NCI-H82 (cell line): ENCODE measurements around the gene SHROOM3.
"Not testable (repeated sequence)": the region's sequence is repeated elsewhere in the genome, so short reads cannot be mapped to it uniquely, and the experiment has no call there.

Source experiments
- DNase-seq: peaks from one replicate; lab custom pipeline; 2025; lab: John Stamatoyannopoulos, UW

Gene SHROOM3

DNA sequence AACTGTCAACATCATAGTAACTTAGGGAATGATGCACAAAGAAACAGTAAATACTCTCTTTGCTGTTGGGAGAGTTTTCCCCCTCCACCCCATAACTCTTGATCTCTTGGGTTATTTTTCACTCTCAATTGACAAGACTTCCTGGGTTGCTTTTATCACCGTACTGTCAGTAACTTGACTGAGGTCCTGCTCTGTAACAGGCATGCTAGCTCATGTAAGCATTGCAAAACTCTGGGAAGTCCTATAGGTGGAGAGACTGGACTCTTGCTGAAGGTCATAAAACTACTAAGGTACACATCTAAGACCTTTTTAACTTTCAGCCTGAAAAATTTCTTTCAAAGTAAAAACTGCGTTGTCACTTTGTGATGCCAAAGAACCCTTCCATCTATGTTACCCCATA, 10.9 kb downstream of the SHROOM3 start:
- DNase-seq, result no peak

DNA sequence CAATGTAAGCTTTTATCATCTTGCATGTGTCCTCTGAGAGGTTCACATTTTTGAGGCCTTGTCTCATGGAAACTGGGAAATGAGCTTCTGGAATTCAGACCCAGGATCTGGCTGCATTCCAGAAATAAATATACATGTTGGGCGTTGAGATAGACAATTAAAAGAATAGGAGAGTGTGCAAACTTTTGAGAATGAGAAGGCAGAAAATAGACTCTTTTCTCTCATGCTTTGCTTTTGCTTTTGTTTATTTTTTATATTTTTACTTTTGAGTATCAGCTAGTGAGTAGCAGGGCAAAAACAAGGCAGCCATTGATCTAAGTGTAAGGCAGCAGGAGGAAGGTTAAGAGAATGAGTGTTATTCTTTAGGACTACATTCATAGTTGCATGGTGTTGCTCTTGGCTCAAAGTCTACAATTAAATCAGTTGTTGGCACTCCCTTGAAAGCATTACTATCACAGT, 12.4 kb downstream of the SHROOM3 start:
- DNase-seq, result no peak

DNA sequence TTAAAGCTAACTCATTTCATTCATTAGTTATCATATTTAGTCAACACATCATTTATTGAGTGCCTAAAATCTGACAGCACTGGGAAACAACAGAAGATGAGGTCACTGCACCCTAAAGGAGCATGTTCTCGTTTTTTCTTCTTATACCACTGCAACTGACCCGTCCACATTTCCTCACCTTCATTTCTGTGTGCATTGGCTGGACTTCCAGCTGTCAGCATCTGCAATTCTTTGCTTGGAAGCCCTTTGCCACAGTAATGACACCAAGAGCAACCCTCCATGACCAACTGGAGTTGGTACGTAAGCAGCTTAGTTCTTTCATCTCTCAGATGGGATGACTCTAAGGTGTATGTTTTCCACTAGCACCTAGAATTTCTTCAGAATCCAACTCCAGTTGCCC, 13.2 kb downstream of the SHROOM3 start:
- no peak for DNase-seq

DNA sequence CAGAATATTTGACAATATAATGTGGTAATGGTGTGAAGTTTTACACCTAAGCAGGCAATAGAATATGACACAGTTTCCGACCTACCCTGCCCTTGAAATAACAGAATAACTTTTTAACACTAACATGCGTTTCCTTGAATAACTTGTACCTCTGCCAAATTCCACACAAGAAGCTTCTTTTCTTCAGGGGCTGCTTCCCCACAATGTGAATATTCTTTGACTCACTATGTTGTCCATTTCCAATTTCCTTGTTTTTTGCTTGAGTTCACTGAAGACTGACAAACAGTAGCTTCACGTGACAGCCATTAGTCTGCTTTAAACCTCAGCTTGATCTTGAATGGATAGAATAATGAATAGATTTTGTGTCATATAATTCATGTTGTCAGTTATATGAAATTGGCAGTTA, 14.3 kb downstream of the SHROOM3 start:
- DNase-seq, result no peak

DNA sequence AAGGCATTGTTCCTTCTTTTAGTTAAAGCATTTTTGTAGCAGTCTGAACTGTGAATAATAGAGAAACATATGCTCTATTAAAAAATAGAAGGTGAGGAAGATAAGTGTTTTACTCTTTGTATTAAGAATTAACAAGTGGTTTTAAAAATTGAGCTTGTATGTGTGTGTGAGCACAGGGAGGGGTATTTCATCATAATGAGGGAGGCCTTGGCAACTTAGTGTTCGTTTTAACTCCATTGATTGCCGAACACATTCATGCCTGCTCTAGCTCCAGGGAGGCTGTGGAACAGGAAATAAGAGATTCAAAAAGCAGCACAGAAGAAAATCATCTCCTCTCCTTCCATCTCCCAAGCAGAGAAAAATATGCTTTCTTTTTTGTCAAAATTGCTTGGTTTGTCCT, 14.8 kb downstream of the SHROOM3 start:
- no peak for DNase-seq

DNA sequence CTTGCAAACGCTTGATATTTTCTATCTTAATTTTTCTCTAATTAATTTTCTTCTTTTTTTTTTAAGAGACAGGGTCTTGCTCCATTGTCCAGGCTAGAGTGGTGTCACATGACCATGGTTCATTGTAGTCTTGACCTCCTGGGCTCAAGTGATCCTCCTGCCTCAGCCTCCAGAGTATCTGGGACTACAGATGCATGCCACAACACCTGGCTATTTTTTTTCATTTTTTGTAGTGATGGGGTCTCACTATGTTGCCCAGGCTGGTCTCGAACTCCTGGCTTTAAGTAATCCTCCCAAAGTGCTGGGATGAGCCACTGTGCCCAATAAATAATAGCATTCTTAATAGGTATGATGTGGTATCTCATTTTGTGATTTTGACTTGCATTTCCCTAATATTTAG, 18.2 kb downstream of the SHROOM3 start:
- no peak for DNase-seq

DNA sequence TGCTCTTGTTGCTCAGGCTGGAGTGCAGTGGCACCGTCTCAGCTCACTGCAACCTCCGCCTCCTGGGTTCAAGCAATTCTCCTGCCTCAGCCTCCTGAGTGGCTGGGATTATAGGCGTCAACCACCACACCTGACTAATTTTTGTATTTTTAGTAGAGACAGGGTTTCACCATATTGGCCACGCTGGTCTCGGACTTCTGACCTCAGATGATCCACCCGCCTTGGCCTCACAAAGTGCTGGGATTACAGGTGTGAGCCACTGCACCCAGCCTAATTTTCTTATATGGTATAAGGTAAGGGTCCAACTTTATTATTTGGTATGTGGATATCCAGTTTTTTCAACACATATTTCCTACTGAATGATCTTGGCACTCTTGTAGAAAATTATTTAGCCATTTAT, 19.0 kb downstream of the SHROOM3 start:
- DNase-seq, result not testable (repeated sequence)

DNA sequence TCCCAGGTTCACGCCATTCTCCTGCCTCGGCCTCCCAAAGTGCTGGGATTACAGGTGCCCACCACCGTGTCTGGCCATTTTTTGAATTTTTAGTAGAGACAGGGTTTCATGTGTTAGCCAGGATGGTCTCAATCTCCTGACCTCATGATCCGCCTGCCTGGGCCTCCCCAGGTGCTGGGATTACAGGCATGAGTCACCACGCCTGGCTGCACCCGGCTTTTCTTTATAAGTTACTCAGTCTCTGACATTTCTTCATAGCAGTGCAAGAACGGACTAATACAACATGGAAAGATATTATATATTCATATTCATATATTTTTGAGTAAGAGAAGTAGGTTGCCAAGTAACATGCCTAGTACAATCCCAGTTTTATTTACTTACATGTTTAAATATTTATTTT, 22.9 kb downstream of the SHROOM3 start:
- no peak for DNase-seq

DNA sequence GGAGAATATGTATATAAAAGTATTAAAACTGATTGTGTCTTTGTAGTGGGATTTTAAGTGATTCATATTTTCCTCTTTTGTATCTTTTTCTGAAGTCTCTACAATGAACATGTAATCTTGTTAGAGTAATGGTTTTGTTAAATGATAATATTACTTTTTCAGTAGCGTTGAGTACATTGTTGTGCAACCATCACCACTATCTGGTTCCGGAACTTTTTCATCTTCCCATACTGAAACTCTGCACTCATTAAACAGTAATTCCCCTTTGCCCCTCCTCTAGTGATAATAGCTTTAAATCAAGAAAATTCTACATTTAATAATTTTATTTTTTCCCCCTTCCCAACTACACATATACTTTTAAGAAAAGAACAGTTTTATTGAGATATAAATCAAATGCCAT, 23.3 kb downstream of the SHROOM3 start:
- DNase-seq, result no peak

DNA sequence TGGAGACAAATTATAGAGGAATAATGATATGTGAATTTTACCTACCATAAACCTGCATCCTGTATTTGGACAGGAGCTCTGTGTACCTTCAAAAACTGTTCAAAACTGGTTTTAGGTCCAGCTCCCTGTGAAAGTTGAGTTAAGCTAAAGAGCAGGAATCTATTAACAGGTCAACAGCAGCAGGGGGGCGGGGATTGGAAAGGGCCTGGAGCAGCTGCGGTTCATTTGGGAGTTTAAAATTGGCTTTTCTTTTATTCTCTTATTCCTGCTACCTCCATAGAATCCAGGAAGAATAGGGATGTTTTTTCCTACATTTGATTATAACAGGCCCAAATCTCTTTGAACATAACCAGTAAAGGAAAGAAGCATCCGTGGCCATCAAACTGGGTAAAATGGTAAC, 23.8 kb downstream of the SHROOM3 start:
- peak; percentile 3 for DNase-seq

DNA sequence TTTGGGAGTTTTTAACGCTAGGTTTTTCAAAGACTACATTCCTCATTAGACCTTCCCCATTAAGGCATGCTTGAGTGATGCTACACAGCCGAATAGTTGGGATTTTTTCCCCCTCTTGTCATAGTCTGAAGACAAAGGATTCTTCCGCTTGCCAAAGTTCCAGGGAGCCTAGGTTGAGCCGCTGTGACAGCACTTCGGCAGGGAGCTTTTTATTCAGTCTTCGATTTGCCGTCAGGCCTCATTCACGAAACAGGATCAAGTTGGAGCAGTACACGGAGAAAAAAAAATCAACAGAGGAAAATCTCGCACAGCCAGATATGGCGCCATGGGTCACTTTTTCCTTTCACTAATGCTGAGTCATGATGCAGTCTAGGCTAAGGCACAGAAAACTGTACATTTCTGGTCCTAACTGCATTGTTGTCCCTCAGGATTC, 24.3 kb downstream of the SHROOM3 start:
- DNase-seq, result no peak

DNA sequence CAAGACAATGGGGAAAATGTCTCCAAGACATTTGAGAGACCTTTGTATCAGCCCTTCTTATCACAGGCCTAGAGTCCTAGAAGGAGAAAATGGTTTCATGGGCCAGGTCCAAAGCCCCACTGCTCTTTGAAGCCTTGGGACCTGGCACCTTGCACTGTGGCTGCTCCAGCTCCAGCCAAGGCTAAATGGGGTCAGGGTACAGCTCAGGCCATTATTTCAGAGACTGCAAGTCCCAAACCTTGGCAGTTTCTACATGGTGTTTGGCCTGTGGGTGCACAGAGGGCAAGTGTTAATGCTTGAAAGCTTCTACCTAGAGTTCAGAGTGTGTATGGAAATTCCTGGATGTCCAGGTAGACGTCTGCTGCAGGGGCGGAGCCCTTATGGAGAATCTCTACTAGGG, 28.5 kb downstream of the SHROOM3 start:
- DNase-seq, result no peak

DNA sequence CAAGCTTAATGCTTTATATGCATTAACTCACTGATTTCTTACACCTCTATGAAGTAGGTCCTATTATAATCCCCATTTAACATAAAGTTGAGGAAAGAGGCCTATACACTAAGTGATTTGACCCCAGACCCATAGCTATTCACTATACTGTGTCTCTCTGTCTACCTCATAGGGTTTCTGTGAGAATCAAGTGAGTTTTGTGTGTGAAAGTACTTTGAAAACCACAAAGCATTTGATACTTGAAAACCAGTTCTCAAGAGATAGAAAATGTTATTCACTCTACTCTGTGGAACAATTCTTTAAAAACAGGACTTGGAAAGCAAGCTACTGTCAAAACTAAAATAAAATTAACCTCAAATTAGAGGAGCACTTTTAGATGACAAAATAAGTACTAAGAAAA, 35.0 kb downstream of the SHROOM3 start:
- no peak for DNase-seq

DNA sequence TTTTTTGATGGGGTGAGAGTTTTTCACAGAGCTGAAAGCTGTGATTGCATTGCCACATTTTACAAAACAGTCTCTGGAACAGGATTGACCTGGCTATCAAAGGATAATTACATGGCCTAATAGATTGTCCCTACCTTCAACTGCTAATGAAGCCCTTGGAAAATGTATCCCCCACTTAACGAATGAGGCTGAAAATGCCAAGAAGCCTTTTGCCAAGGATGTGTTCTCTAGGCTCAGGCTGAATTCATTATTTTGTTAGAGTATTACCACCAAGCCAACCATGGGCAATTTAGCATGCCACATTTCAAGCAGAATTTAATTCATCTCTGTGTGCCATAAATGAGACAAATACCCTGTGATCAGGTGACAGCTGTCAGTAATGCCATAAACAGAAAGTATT, 35.5 kb downstream of the SHROOM3 start:
- no peak for DNase-seq

DNA sequence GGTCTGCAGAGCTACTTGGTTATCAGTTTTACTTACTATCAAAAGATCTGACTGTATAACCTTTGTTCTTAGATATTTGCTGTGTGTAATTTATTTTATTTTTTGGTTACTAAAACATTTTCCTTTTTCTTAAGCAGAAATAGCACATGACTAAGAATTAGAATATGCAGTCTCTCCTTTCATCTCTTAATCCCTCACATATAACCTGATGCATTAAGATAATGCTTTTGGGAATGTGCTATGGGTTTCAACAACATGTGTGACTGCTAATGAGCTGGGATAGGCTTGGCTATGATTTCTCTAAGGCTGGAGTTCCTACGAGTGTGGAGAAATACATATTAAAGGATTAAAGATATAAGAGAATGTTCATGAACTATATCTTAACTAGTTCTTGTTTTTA, 41.5 kb downstream of the SHROOM3 start:
- peak; percentile 26 for DNase-seq

DNA sequence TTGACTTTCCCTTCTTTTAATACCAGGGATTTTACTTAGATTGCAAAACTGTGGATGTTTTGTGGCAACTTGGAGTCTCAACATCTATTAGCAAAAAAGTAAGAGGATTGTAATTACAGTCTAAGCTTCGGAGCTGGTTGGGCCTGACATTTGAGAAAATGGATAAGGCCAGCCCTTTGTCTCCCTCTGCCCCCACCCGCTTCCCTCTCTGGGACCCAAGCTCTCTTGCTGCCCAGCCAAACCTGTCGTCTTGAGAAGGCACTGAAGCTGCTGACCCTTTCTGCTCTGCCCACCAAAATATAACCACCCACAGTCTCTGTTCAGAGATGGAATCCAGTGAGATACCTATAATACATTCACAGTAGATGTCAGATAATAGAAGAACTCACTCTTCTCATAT, 49.6 kb downstream of the SHROOM3 start:
- no peak for DNase-seq

DNA sequence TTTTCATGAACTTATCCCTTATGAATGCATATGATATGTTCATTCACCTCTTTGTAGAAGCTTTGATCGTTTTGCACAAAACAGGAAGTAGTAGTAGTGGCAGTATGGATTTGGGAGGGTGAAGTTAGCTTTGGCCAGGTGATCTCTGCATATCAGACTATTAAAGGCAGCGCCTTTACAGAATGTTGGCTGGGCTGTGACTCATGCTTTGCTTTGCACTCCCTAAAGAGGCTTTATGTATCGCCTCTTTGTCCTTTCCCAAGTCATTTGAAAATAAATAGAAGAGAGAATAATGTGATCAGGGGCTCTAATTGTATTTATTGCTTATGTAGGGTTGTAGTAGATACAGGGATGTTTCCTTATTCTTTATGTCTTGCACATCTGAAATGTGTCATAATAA, 50.4 kb downstream of the SHROOM3 start:
- no peak for DNase-seq

DNA sequence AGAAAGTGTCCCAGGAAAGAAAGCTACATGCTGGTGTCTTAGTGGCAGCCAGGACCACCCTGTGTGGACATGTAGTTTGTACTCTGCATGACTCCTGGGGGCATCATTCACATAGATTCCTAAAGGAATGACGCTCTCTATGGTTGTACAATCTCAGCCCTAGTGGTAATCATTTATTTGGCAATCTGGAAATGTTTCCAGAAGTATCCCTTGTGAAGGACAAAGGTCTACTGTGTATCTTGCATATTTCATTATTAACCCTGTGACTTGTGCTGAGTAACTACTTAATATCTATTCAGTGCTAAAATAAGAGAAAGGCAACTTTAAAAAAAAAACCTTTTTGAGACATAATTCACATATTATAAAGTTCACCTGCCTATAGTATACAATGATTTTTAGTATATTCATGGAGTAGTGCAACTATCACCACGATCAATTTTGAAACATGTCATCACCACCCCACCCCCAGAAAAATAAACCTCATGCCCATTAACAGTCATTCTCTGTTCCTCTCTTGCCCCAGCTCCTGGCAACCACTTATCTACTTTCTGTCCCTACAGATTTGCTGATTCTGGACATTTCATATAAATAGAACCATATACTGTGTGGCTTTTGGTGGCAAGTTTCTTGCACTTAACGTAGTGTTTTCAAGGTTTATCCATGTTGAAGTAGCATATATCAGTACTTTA, 51.7 kb downstream of the SHROOM3 start:
- no peak for DNase-seq

DNA sequence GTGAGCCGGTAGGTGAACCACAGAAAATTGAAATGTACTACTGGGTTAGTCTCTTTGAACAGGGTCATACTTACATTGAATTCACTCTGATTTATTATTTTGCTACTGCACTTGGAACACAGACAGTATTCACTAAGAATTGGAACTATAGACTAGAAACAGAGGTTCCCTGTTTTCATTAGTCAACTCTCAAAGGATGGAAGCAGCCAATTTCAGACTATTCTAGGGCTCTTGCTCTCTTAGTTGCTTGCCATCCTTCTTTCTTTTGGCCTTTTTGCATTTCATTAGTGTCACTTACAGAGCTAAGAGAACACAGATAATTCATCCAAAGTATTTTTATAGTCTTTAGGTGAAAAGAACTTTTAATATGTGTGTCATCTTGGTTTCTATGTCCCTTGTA, 52.6 kb downstream of the SHROOM3 start:
- DNase-seq, result no peak

DNA sequence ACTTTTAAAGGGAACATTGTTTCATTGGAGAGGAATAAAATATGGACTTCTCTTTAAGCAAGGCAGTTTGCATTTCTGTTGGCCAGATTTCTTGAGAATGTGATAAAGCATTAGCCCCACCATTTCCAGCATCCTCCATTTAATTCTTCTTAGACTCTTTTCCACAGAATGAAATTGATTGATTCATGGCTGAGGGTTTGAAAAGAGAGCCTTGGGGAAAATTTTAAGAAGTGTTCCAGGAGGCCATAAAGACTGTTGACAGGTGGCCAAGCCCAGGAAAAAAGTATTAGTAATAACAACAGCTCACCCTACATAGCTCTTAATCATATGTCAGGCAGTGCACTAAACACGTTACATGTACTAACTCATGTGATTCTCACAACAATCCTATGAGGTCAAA, 53.4 kb downstream of the SHROOM3 start:
- no peak for DNase-seq

DNA sequence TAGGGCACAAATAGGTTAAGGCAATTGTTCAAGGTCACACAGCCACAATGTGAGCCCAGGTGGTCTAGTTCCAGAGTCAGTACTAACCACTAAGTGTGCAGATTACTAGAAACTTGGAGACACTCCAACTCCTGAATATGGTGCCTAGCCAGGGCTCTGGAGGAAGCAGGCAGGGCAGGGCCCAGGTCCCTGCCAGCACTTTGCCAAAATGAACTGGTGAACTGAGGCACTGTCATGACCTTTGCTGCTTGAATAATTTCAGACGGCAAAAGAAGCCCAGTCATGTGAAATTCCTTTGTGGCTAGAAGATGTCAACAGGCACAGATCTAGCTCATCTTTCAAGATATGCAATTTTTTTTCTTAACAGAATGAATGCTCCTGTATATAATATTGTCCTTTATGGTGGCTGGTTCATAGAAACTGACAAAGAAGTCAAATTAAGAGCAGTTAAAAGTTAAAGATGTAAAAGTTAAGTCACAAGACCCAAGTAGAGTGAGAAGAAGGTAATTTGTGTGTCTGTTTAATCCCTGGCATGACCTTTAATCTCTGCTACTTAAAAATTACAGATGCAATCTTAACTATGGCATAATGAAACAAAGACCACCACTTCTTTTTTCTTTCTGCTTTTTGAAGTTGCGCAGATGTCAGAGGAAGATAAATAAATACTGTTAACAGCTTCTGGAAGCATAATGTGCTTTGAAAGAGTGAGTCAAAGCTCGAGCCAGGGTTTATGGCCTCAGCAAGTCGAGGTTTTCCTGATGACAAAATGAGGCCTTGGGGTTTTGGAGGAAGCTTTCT, 54.1 kb downstream of the SHROOM3 start:
- DNase-seq, result no peak

DNA sequence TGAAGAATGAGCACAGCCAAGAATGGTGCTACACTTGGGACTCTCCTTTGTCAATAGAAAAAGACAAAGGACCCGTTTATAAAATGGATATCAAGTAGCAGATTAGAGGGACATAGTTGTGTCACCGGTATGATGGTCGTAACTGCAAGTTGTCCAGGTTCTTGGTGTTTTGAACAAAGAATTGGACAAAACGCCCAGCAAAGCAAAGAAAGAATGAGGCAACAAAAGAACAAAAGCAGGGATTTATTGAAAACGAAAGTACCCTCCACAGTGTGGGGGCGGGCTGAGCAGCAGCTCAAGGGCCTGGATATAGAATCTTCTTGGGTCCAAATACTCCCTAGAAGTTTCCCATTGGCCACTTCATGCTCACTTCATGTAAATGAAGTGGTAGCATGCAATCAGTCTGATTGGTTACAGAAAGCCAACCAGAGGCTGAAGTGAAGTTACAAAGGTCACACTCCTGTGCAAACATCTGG, 54.7 kb downstream of the SHROOM3 start:
- no peak for DNase-seq

DNA sequence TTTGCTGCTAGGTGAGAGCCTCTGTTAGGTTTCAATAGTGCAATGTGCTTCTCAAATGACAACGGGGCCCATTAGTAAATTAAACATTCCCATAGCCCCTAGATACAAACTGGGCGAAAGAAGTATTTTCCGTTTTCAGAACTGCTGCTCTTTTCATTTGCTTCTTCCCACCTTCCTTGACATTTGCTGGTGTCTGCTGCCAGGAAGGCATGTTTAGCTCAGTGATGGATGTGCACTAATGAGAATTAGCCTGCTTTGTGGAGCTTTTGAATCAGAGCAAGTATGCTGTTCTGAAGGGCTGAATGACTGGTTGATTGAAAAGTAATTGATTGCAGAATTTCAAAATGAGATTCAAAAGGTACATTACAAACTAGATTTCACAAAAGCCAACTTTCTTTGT, 57.0 kb downstream of the SHROOM3 start:
- DNase-seq, result no peak

DNA sequence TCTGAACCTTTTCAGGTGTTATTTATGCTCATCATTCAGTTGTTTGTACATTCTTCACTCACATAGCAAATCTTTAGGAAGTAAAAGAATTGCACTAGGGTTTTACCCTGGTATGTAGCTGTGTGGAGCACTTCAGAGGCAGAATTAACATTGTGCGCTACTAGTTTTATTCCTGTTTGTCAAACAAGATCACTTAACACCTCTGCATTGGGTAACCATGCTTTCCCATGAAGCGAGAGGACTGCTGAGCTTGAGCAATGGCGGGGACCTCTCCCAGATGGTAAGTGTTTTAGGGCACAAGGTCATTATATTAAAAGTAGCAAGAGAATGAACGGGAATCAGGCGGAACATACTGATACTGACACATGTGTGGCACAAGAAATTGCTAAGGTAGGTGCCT, 59.2 kb downstream of the SHROOM3 start:
- no peak for DNase-seq
